Cardiac muscle cell (in vitro differentiated cells and primary cell): ENCODE results near the gene KIAA0825. TPM values are rescaled to one million over a fixed set of nuclear protein-coding genes. Genes with fewer than 3 reads are reported as not detected.
A peak's percentile ranks its signal among the peaks of the same experiment; 100 is the strongest.
"Not testable (repeated sequence)": the region's sequence is repeated elsewhere in the genome, so short reads cannot be mapped to it uniquely, and the experiment has no call there.

Experiments used
- DNase-seq, 2 donors: peaks; one replicate each; pipeline versions ENCODE4 v3.0.0 to v3.0.0-alpha.2; 2010 to 2017; ENCODE audit warnings: low read depth in 1 of 2, low spot score in 1 of 2
- H3K27ac ChIP-seq: fragments of 200-600 bp; sonication (generic); 2 replicates; pipeline ENCODE4 v1.5.1; 2016
- H3K27me3 ChIP-seq: fragments of 200-600 bp; sonication (generic); 2 replicates; pipeline ENCODE4 v1.6.0; 2016; ENCODE audit warnings: control low read depth
- H3K36me3 ChIP-seq: fragments of 200-600 bp; sonication (generic); 2 replicates; pipeline ENCODE4 v1.5.1; 2016; ENCODE audit warnings: control low read depth
- H3K4me1 ChIP-seq: fragments of 200-600 bp; sonication (generic); 2 replicates; pipeline ENCODE4 v1.8.1; 2017; ENCODE audit warnings: low read depth, mild to moderate bottlenecking, mixed run types
- H3K4me3 ChIP-seq: fragments of 200-600 bp; sonication (generic); 2 replicates; pipeline ENCODE4 v1.5.1; 2016; ENCODE audit warnings: mild to moderate bottlenecking
- H3K9me3 ChIP-seq: fragments of 200-600 bp; sonication (generic); 2 replicates; pipeline ENCODE4 v1.5.1; 2017; ENCODE audit warnings: low read depth, mild to moderate bottlenecking, control low read depth
- CTCF ChIP-seq: IDR thresholded peaks from 2 replicates; pipeline ENCODE4 v1.5.1; 2012; ENCODE audit warnings: low read depth, mild to moderate bottlenecking, low read length
- polyA plus RNA-seq: library from polyadenylated mRNA; unstranded; fragments of >200 nt; fragmentation: Nextera tagmentation; extraction: Ambion mirVana; gene quantifications from 2 replicates; pipeline ENCODE4 v1.2.1, GENCODE V29; 2016
- total RNA-seq: library from RNA; depleted of rRNA; stranded (reverse); fragments of >200 nt; gene quantifications from 2 replicates; pipeline ENCODE4 v1.2.3, GENCODE V29; 2016

KIAA0825 gene
- total and polyA plus RNA-seq, 2 experiments from 2014 or later = 1.5 to 2.1 TPM

GRCh38 chr5:94140300-94140699 lies 478.1 kb downstream of the KIAA0825 start:
- Histone ChIP-seq H3K27ac (no peak overlapping the region), H3K4me1 (no peaks in the 10 kb centered on the region), H3K9me3 (no peaks in the 10 kb centered on the region), H3K36me3 (no peaks in the 10 kb centered on the region), H3K27me3 (no peaks in the 10 kb centered on the region), H3K4me3 (no peak overlapping the region)
- DNase-seq = no peak
- TF ChIP-seq CTCF = no peak

- no peak for DNase-seq
- H3K4me3 ChIP-seq = no peak overlapping the region
Measured at GRCh38 chr5:94130077-94130476, 488.3 kb downstream of the KIAA0825 start.

GRCh38 chr5:94125107-94125506 lies 493.3 kb downstream of the KIAA0825 start:
- Histone ChIP-seq H3K4me1 (no peaks in the 10 kb centered on the region), H3K27ac (no peak overlapping the region), H3K9me3 (no peaks in the 10 kb centered on the region), H3K27me3 (no peaks in the 10 kb centered on the region), H3K4me3 (no peak overlapping the region), H3K36me3 (no peaks in the 10 kb centered on the region)
- no peak for TF ChIP-seq CTCF
- DNase-seq = no peak

More at GRCh38 chr5:94130077-94130476, 488.3 kb downstream of the KIAA0825 start:
- H3K36me3 ChIP-seq = no peaks in the 10 kb centered on the region
- no peak for TF ChIP-seq CTCF
- no peak overlapping the region for H3K27ac ChIP-seq
- no peaks in the 10 kb centered on the region for H3K9me3 ChIP-seq
- no peaks in the 10 kb centered on the region for H3K27me3 ChIP-seq
- H3K4me1 ChIP-seq = no peaks in the 10 kb centered on the region

- H3K36me3 ChIP-seq, H3K4me1 ChIP-seq, H3K4me3 ChIP-seq, H3K27ac ChIP-seq, H3K9me3 ChIP-seq, DNase-seq, H3K27me3 ChIP-seq: not testable (repeated sequence)
Measured at GRCh38 chr5:94116317-94116716, 502.1 kb downstream of the KIAA0825 start.

- Histone ChIP-seq H3K27ac (no peak overlapping the region), H3K4me1 (no peaks in the 10 kb centered on the region), H3K36me3 (no peaks in the 10 kb centered on the region), H3K4me3 (no peak overlapping the region), H3K9me3 (no peaks in the 10 kb centered on the region), H3K27me3 (no peaks in the 10 kb centered on the region)
- DNase-seq = no peak
- no peak for TF ChIP-seq CTCF
Measured at GRCh38 chr5:94113087-94113486, 505.3 kb downstream of the KIAA0825 start.

GRCh38 chr5:94111209-94112004 lies 507.0 kb downstream of the KIAA0825 start:
- Histone ChIP-seq H3K4me3 (peak overlapping the region; percentile 59), H3K27me3 (no peaks in the 10 kb centered on the region), H3K4me1 (no peaks in the 10 kb centered on the region), H3K9me3 (no peaks in the 10 kb centered on the region), H3K27ac (peak overlapping the region; percentile 69), H3K36me3 (no peaks in the 10 kb centered on the region)
- peak; percentile 95 to 97 for DNase-seq
- TF ChIP-seq CTCF = peak; percentile 20
